Measurements from ENCODE around the gene PEAR1.

PEAR1 gene

GRCh38 chr1:156898971-156899664 lies 5.6 kb downstream of the PEAR1 start:
- H3K4me2 ChIP-seq (ENCODE audit: low read length) = no peak overlapping the region
- no peak overlapping the region for H2AFZ ChIP-seq
- no peaks in the 10 kb centered on the region for H3K27me3 ChIP-seq (ENCODE audit: control insufficient read depth, insufficient read depth, low read length)
- TF ChIP-seq, protein P1, sequence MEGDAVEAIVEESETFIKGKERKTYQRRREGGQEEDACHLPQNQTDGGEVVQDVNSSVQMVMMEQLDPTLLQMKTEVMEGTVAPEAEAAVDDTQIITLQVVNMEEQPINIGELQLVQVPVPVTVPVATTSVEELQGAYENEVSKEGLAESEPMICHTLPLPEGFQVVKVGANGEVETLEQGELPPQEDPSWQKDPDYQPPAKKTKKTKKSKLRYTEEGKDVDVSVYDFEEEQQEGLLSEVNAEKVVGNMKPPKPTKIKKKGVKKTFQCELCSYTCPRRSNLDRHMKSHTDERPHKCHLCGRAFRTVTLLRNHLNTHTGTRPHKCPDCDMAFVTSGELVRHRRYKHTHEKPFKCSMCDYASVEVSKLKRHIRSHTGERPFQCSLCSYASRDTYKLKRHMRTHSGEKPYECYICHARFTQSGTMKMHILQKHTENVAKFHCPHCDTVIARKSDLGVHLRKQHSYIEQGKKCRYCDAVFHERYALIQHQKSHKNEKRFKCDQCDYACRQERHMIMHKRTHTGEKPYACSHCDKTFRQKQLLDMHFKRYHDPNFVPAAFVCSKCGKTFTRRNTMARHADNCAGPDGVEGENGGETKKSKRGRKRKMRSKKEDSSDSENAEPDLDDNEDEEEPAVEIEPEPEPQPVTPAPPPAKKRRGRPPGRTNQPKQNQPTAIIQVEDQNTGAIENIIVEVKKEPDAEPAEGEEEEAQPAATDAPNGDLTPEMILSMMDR (IDR thresholded peaks at IDR 0.05) = no peak
- peaks cover 2% of the 10 kb centered on the region for H3K4me1 ChIP-seq
- no peak overlapping the region for H3K9ac ChIP-seq
- H3K9me3 ChIP-seq (ENCODE audit: control insufficient read depth, low read length) = no peaks in the 10 kb centered on the region
- no peaks in the 10 kb centered on the region for H3K79me2 ChIP-seq
- H3K27ac ChIP-seq = no peak overlapping the region
- no peak overlapping the region for H3K4me3 ChIP-seq (ENCODE audit: low read depth, low read length)
- H3K36me3 ChIP-seq (ENCODE audit: control insufficient read depth, insufficient read depth, low read length) = no peaks in the 10 kb centered on the region

- Histone ChIP-seq H2AFZ (no peak overlapping the region), H3K36me3 (ENCODE audit: control insufficient read depth, insufficient read depth, low read length) (no peaks in the 10 kb centered on the region), H3K27me3 (ENCODE audit: control insufficient read depth, insufficient read depth, low read length) (no peaks in the 10 kb centered on the region), H3K79me2 (no peaks in the 10 kb centered on the region), H3K4me1 (peaks cover 2% of the 10 kb centered on the region), H3K4me2 (ENCODE audit: low read length) (no peak overlapping the region), H3K27ac (no peak overlapping the region), H3K9me3 (ENCODE audit: control insufficient read depth, low read length) (no peaks in the 10 kb centered on the region), H3K4me3 (ENCODE audit: low read depth, low read length) (no peak overlapping the region), H3K9ac (no peak overlapping the region)
- TF ChIP-seq, protein P1 (IDR thresholded peaks at IDR 0.05) = no peak
Measured at GRCh38 chr1:156899956-156900718, 6.6 kb downstream of the PEAR1 start.

DNA sequence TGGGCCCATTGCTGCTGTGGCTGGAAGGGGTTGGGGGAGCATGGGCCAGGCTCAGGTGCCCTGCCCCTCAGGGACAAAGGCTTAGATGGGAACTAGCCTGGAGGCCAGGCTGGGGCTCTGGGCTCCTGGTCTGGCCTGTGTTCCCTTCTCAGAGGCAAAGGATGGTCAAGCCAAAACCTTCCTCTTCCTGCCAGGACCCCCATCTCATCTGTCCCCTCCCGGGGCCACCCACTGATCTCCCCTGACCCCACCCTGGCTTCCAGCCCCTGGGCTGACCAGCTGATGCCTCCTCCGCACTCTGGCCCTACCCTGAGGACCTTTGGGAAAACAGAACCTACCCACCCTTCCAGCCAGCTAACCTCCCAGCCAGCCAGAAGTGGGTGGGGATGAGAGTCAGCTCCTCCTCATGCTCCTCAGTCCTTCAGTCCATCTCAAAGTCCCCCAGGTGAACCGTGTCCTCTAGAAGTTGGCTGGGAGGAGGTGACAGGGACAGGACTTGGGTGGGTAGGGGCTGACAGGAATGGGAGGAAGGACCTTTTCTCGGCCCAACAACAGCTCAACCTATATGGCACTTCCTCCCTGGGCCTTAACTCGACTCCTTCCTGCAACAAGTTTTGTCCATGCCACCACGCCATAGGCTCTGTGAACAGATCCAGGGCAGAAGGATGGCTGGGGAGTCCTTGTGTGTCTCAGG lies 7.5 kb downstream of the PEAR1 start:
- peaks cover 2% of the 10 kb centered on the region for H3K4me1 ChIP-seq
- no peaks in the 10 kb centered on the region for H3K27me3 ChIP-seq (ENCODE audit: control insufficient read depth, insufficient read depth, low read length)
- H3K9me3 ChIP-seq (ENCODE audit: control insufficient read depth, low read length) = no peaks in the 10 kb centered on the region
- H3K27ac ChIP-seq = no peak overlapping the region
- no peak overlapping the region for H3K4me2 ChIP-seq (ENCODE audit: low read length)
- no peaks in the 10 kb centered on the region for H3K79me2 ChIP-seq
- TF ChIP-seq, protein P1 (IDR thresholded peaks at IDR 0.05) = no peak
- H2AFZ ChIP-seq = no peak overlapping the region
- no peaks in the 10 kb centered on the region for H3K36me3 ChIP-seq (ENCODE audit: control insufficient read depth, insufficient read depth, low read length)
- H3K9ac ChIP-seq = no peak overlapping the region
- no peak overlapping the region for H3K4me3 ChIP-seq (ENCODE audit: low read depth, low read length)

GRCh38 chr1:156901590-156901900 lies 8.0 kb downstream of the PEAR1 start:
- Histone ChIP-seq H3K36me3 (ENCODE audit: control insufficient read depth, insufficient read depth, low read length) (no peaks in the 10 kb centered on the region), H3K27ac (no peak overlapping the region), H3K9ac (no peak overlapping the region), H3K4me3 (ENCODE audit: low read depth, low read length) (no peak overlapping the region), H2AFZ (no peak overlapping the region), H3K9me3 (ENCODE audit: control insufficient read depth, low read length) (no peaks in the 10 kb centered on the region), H3K4me2 (ENCODE audit: low read length) (no peak overlapping the region), H3K79me2 (no peaks in the 10 kb centered on the region), H3K27me3 (ENCODE audit: control insufficient read depth, insufficient read depth, low read length) (no peaks in the 10 kb centered on the region), H3K4me1 (peaks cover 2% of the 10 kb centered on the region)
- TF ChIP-seq, protein P1 (IDR thresholded peaks at IDR 0.05) = no peak

Data from parathyroid adenoma (tissue), 2 donors.